Progenitor cell of endocrine pancreas (in vitro differentiated cells): ENCODE data around the gene ARHGAP1. TPM values are rescaled to one million over a fixed set of nuclear protein-coding genes. Genes with fewer than 3 reads are reported as not detected.

Source experiments
- DNase-seq: peaks from one replicate; pipeline ENCODE4 v3.0.0; 2021; ENCODE audit warnings: low spot score; ENCODE audit not compliant: unreplicated experiment
- H3K27ac Mint-ChIP-seq: 2 replicates; pipeline ENCODE4 v1.8.0; 2021; ENCODE audit warnings: mild to moderate bottlenecking, moderate library complexity, mixed read lengths
- H3K27me3 Mint-ChIP-seq: 2 replicates; pipeline ENCODE4 v1.8.0; 2021; ENCODE audit warnings: mixed read lengths
- H3K36me3 Mint-ChIP-seq: 2 replicates; pipeline ENCODE4 v1.8.0; 2022; ENCODE audit warnings: mixed read lengths; ENCODE audit not compliant: insufficient read depth
- H3K4me1 Mint-ChIP-seq: 2 replicates; pipeline ENCODE4 v1.8.0; 2021; ENCODE audit warnings: low read depth, mixed read lengths
- H3K4me3 Mint-ChIP-seq: 2 replicates; pipeline ENCODE4 v1.8.0; 2021; ENCODE audit warnings: low read depth, mild to moderate bottlenecking, moderate library complexity, mixed read lengths
- H3K9me3 Mint-ChIP-seq: 2 replicates; pipeline ENCODE4 v1.8.0; 2021; ENCODE audit warnings: low read depth, mixed read lengths
- CTCF ChIP-seq: fragments of 200-600 bp; sonication (generic); IDR thresholded peaks from one replicate; pipeline ENCODE4 v1.5.0; 2021; ENCODE audit warnings: antibody characterized with exemption, mild to moderate bottlenecking; ENCODE audit not compliant: unreplicated experiment
- total RNA-seq: library from RNA; stranded (reverse); gene quantifications from 2 replicates; pipeline ENCODE4 v1.2.1, GENCODE V29; 2021

The ARHGAP1 gene
- total RNA-seq, 1 donor from 2014 or later = 39.8 TPM

GRCh38 chr11:46680815-46681214, 19.6 kb downstream of the ARHGAP1 start:
- peaks cover 7% of the 10 kb centered on the region for H3K36me3 Mint-ChIP-seq
- no peaks in the 10 kb centered on the region for H3K9me3 Mint-ChIP-seq
- no peak for TF ChIP-seq CTCF
- no peaks in the 10 kb centered on the region for H3K4me1 Mint-ChIP-seq
- H3K27ac Mint-ChIP-seq = no peak overlapping the region
- no peaks in the 10 kb centered on the region for H3K27me3 Mint-ChIP-seq
- no peak overlapping the region for H3K4me3 Mint-ChIP-seq
- DNase-seq = no peak

GRCh38 chr11:46680164-46680760, 20.2 kb downstream of the ARHGAP1 start:
- no peak overlapping the region for H3K4me3 Mint-ChIP-seq
- no peak overlapping the region for H3K27ac Mint-ChIP-seq
- no peaks in the 10 kb centered on the region for H3K4me1 Mint-ChIP-seq
- H3K27me3 Mint-ChIP-seq = no peaks in the 10 kb centered on the region
- H3K36me3 Mint-ChIP-seq = peaks cover 7% of the 10 kb centered on the region
- no peaks in the 10 kb centered on the region for H3K9me3 Mint-ChIP-seq
- DNase-seq = no peak
- no peak for TF ChIP-seq CTCF

- Mint-ChIP-seq H3K36me3 (peaks cover 7% of the 10 kb centered on the region), H3K27me3 (no peaks in the 10 kb centered on the region), H3K9me3 (no peaks in the 10 kb centered on the region), H3K4me3 (no peak overlapping the region), H3K27ac (no peak overlapping the region), H3K4me1 (peaks cover 4% of the 10 kb centered on the region)
- DNase-seq = no peak
- TF ChIP-seq CTCF = no peak
Measured at GRCh38 chr11:46679241-46680163, 20.9 kb downstream of the ARHGAP1 start.

GRCh38 chr11:46678741-46679130, 21.7 kb downstream of the ARHGAP1 start:
- no peaks in the 10 kb centered on the region for H3K9me3 Mint-ChIP-seq
- H3K4me3 Mint-ChIP-seq = no peak overlapping the region
- TF ChIP-seq CTCF = no peak
- H3K27ac Mint-ChIP-seq = no peak overlapping the region
- peaks cover 7% of the 10 kb centered on the region for H3K36me3 Mint-ChIP-seq
- DNase-seq = no peak
- H3K27me3 Mint-ChIP-seq = no peaks in the 10 kb centered on the region
- H3K4me1 Mint-ChIP-seq = peaks cover 4% of the 10 kb centered on the region

- H3K36me3 Mint-ChIP-seq = peaks cover 7% of the 10 kb centered on the region
- H3K4me1 Mint-ChIP-seq = peaks cover 4% of the 10 kb centered on the region
- no peak overlapping the region for H3K27ac Mint-ChIP-seq
- no peak overlapping the region for H3K4me3 Mint-ChIP-seq
- H3K9me3 Mint-ChIP-seq = no peaks in the 10 kb centered on the region
- TF ChIP-seq CTCF = no peak
- no peaks in the 10 kb centered on the region for H3K27me3 Mint-ChIP-seq
- DNase-seq = no peak
Measured at GRCh38 chr11:46677991-46678740, 22.3 kb downstream of the ARHGAP1 start.
